Measurements from ENCODE around the gene RORC.

DNA sequence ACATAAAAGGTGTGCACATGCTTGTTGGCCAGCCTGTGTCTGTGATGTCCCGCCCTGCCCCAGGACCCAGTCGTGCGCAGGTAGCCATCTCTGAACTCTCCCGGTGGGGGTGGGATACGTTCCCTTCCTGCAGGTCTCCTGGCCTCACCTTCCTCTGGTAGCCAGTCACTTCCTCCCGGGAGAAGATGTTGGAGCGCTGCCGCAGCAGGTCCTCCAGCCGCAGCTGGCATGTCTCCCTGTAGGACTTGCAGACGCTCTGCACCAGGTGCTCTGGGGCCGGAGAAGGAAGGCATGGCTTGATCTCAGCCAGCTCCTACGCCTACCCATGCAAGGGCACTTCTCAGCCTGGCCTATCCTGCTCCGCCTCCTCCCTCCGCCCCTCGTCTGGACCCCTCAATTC is 17.2 kb downstream of the RORC start:
- no peak for TF ChIP-seq CTCF (IDR thresholded peaks at IDR 0.05; ENCODE audit: low read length)
- no peak for TF ChIP-seq EZH2 (optimal IDR thresholded peaks at IDR 0.05; ENCODE audit: low read depth, low read length)

Measured in MM.1S (cell line).